ENCODE measurements around the gene SLC13A5.

Gene SLC13A5

GRCh38 chr17:6651354-6651918 is 61.7 kb downstream of the SLC13A5 start, which contains the start of the genes C17orf100 and MED31:
Gene C17orf100 (plus strand): TSS chr17:6651762. CDS start chr17:6651914, 152 bp downstream.
Gene MED31 (minus strand): TSS chr17:6651605. CDS start chr17:6651528, 77 bp downstream.
- no peaks in the 10 kb centered on the region for H3K9me3 ChIP-seq (ENCODE audit: control insufficient read depth, insufficient read depth, low read length)
- H3K36me3 ChIP-seq (ENCODE audit: control insufficient read depth, insufficient read depth, low read length): peaks cover 23% of the 10 kb centered on the region
- H3K9ac ChIP-seq (ENCODE audit: low read depth, low read length): peak within 1 kb of the TSS; percentile 65
- H3K4me1 ChIP-seq (ENCODE audit: control insufficient read depth, insufficient read depth, low read length): peaks cover 19% of the 10 kb centered on the region
- peak within 1 kb of the TSS; percentile 89 for H3K4me3 ChIP-seq (ENCODE audit: low read depth, low read length)
- H3K27ac ChIP-seq (ENCODE audit: low read depth, low read length): peak within 1 kb of the TSS; percentile 97
- peaks cover 38% of the 10 kb centered on the region for H3K27me3 ChIP-seq (ENCODE audit: control insufficient read depth, insufficient read depth, low read length)

GRCh38 chr17:6648181-6648580 is 65.0 kb downstream of the SLC13A5 start:
- no peaks in the 10 kb centered on the region for H3K9me3 ChIP-seq (ENCODE audit: control insufficient read depth, insufficient read depth, low read length)
- H3K27me3 ChIP-seq (ENCODE audit: control insufficient read depth, insufficient read depth, low read length): peaks cover 9% of the 10 kb centered on the region
- H3K4me1 ChIP-seq (ENCODE audit: control insufficient read depth, insufficient read depth, low read length): no peaks in the 10 kb centered on the region
- no peak overlapping the region for H3K9ac ChIP-seq (ENCODE audit: low read depth, low read length)
- no peak overlapping the region for H3K27ac ChIP-seq (ENCODE audit: low read depth, low read length)
- no peak overlapping the region for H3K4me3 ChIP-seq (ENCODE audit: low read depth, low read length)
- H3K36me3 ChIP-seq (ENCODE audit: control insufficient read depth, insufficient read depth, low read length): peaks cover 54% of the 10 kb centered on the region

- Histone ChIP-seq H3K27me3 (ENCODE audit: control insufficient read depth, insufficient read depth, low read length) (no peaks in the 10 kb centered on the region), H3K4me3 (ENCODE audit: low read depth, low read length) (no peak overlapping the region), H3K9me3 (ENCODE audit: control insufficient read depth, insufficient read depth, low read length) (no peaks in the 10 kb centered on the region), H3K9ac (ENCODE audit: low read depth, low read length) (no peak overlapping the region), H3K36me3 (ENCODE audit: control insufficient read depth, insufficient read depth, low read length) (peaks cover 56% of the 10 kb centered on the region), H3K27ac (ENCODE audit: low read depth, low read length) (no peak overlapping the region), H3K4me1 (ENCODE audit: control insufficient read depth, insufficient read depth, low read length) (0 out of 2 replicates have a peak, but pooled peaks cover 6% of the 10 kb centered on the region)
Observed at GRCh38 chr17:6643451-6644125, 69.6 kb downstream of the SLC13A5 start.

GRCh38 chr17:6642592-6642991 is 70.6 kb downstream of the SLC13A5 start:
- peaks cover 47% of the 10 kb centered on the region for H3K36me3 ChIP-seq (ENCODE audit: control insufficient read depth, insufficient read depth, low read length)
- H3K27me3 ChIP-seq (ENCODE audit: control insufficient read depth, insufficient read depth, low read length): no peaks in the 10 kb centered on the region
- H3K9ac ChIP-seq (ENCODE audit: low read depth, low read length): no peak overlapping the region
- no peak overlapping the region for H3K4me3 ChIP-seq (ENCODE audit: low read depth, low read length)
- H3K9me3 ChIP-seq (ENCODE audit: control insufficient read depth, insufficient read depth, low read length): no peaks in the 10 kb centered on the region
- H3K4me1 ChIP-seq (ENCODE audit: control insufficient read depth, insufficient read depth, low read length): 0 out of 2 replicates have a peak, but pooled peaks cover 6% of the 10 kb centered on the region
- no peak overlapping the region for H3K27ac ChIP-seq (ENCODE audit: low read depth, low read length)

- 0 out of 2 replicates have a peak, but pooled peaks cover 6% of the 10 kb centered on the region for H3K4me1 ChIP-seq (ENCODE audit: control insufficient read depth, insufficient read depth, low read length)
- H3K27ac ChIP-seq (ENCODE audit: low read depth, low read length): peak overlapping the region; percentile 96
- H3K27me3 ChIP-seq (ENCODE audit: control insufficient read depth, insufficient read depth, low read length): no peaks in the 10 kb centered on the region
- no peaks in the 10 kb centered on the region for H3K9me3 ChIP-seq (ENCODE audit: control insufficient read depth, insufficient read depth, low read length)
- H3K9ac ChIP-seq (ENCODE audit: low read depth, low read length): peak overlapping the region; percentile 88
- H3K4me3 ChIP-seq (ENCODE audit: low read depth, low read length): peak overlapping the region; percentile 80
- H3K36me3 ChIP-seq (ENCODE audit: control insufficient read depth, insufficient read depth, low read length): peaks cover 42% of the 10 kb centered on the region
Observed at GRCh38 chr17:6641247-6641863, 71.8 kb downstream of the SLC13A5 start.

GRCh38 chr17:6640536-6641246 is 72.5 kb downstream of the SLC13A5 start, which contains the start of the genes KIAA0753 and TXNDC17:
Gene KIAA0753 (minus strand): TSS chr17:6640711. CDS start chr17:6635103, 5,608 bp downstream.
Gene TXNDC17 (plus strand): TSS chr17:6641060. CDS start chr17:6641083, 23 bp downstream.
- Histone ChIP-seq H3K9me3 (ENCODE audit: control insufficient read depth, insufficient read depth, low read length) (no peaks in the 10 kb centered on the region), H3K4me3 (ENCODE audit: low read depth, low read length) (peak within 1 kb of the TSS; percentile 80), H3K27me3 (ENCODE audit: control insufficient read depth, insufficient read depth, low read length) (no peaks in the 10 kb centered on the region), H3K36me3 (ENCODE audit: control insufficient read depth, insufficient read depth, low read length) (peaks cover 36% of the 10 kb centered on the region), H3K27ac (ENCODE audit: low read depth, low read length) (peak within 1 kb of the TSS; percentile 96), H3K4me1 (ENCODE audit: control insufficient read depth, insufficient read depth, low read length) (0 out of 2 replicates have a peak, but pooled peaks cover 6% of the 10 kb centered on the region), H3K9ac (ENCODE audit: low read depth, low read length) (peak within 1 kb of the TSS; percentile 88)

GRCh38 chr17:6639586-6640535 is 73.3 kb downstream of the SLC13A5 start:
- peaks cover 30% of the 10 kb centered on the region for H3K36me3 ChIP-seq (ENCODE audit: control insufficient read depth, insufficient read depth, low read length)
- peak overlapping the region; percentile 88; the same call in 1 of the 2 replicates for H3K9ac ChIP-seq (ENCODE audit: low read depth, low read length)
- H3K27me3 ChIP-seq (ENCODE audit: control insufficient read depth, insufficient read depth, low read length): no peaks in the 10 kb centered on the region
- H3K4me3 ChIP-seq (ENCODE audit: low read depth, low read length): peak overlapping the region; percentile 80
- peak overlapping the region; percentile 96 for H3K27ac ChIP-seq (ENCODE audit: low read depth, low read length)
- no peaks in the 10 kb centered on the region for H3K9me3 ChIP-seq (ENCODE audit: control insufficient read depth, insufficient read depth, low read length)
- 0 out of 2 replicates have a peak, but pooled peaks cover 6% of the 10 kb centered on the region for H3K4me1 ChIP-seq (ENCODE audit: control insufficient read depth, insufficient read depth, low read length)

GRCh38 chr17:6639014-6639585 is 74.1 kb downstream of the SLC13A5 start:
- Histone ChIP-seq H3K36me3 (ENCODE audit: control insufficient read depth, insufficient read depth, low read length) (peaks cover 29% of the 10 kb centered on the region), H3K27ac (ENCODE audit: low read depth, low read length) (no peak overlapping the region), H3K4me1 (ENCODE audit: control insufficient read depth, insufficient read depth, low read length) (0 out of 2 replicates have a peak, but pooled peaks cover 6% of the 10 kb centered on the region), H3K4me3 (ENCODE audit: low read depth, low read length) (peak overlapping the region; percentile 80), H3K27me3 (ENCODE audit: control insufficient read depth, insufficient read depth, low read length) (no peaks in the 10 kb centered on the region), H3K9ac (ENCODE audit: low read depth, low read length) (0 out of 2 replicates have a peak overlapping the region, but pooled peaks have one; percentile 51), H3K9me3 (ENCODE audit: control insufficient read depth, insufficient read depth, low read length) (no peaks in the 10 kb centered on the region)

- Histone ChIP-seq H3K27ac (ENCODE audit: low read depth, low read length) (no peak overlapping the region), H3K4me3 (ENCODE audit: low read depth, low read length) (no peak overlapping the region), H3K9me3 (ENCODE audit: control insufficient read depth, insufficient read depth, low read length) (no peaks in the 10 kb centered on the region), H3K4me1 (ENCODE audit: control insufficient read depth, insufficient read depth, low read length) (0 out of 2 replicates have a peak, but pooled peaks cover 6% of the 10 kb centered on the region), H3K36me3 (ENCODE audit: control insufficient read depth, insufficient read depth, low read length) (peaks cover 28% of the 10 kb centered on the region), H3K27me3 (ENCODE audit: control insufficient read depth, insufficient read depth, low read length) (no peaks in the 10 kb centered on the region), H3K9ac (ENCODE audit: low read depth, low read length) (no peak overlapping the region)
Observed at GRCh38 chr17:6638046-6638908, 74.9 kb downstream of the SLC13A5 start.
